Common myeloid progenitor, CD34-positive (primary cell): ENCODE results near the gene LCE6A.

Experiments used
- CTCF ChIA-PET: fragments of 350-600 bp; sonication (Branson Sonifier 250); formaldehyde crosslinking; loops from one replicate; lab custom pipeline; 2021; ENCODE audit warnings: antibody characterized with exemption; lab: Charles Lee
- POLR2A ChIA-PET: fragments of 350-600 bp; sonication (Branson Sonifier 250); formaldehyde crosslinking; loops from one replicate; lab custom pipeline; 2021; ENCODE audit warnings: antibody characterized with exemption; lab: Charles Lee
- DNase-seq, 3 donors: peaks; one replicate each; pipeline versions ENCODE4 v3.0.0 to v3.0.0-alpha.2; 2013
- H3K27ac ChIP-seq, 2 experiments: 1 replicate in 1 of 2; 2 replicates in 1 of 2; pipeline ENCODE4 v1.7.0; 2013; ENCODE audit warnings: inconsistent platforms in 2 of 2, low read length in 2 of 2, mild to moderate bottlenecking in 2 of 2, low read depth in 1 of 2, moderate library complexity in 1 of 2; ENCODE audit not compliant: severe bottlenecking in 2 of 2, insufficient read depth in 1 of 2, poor library complexity in 1 of 2
- H3K27me3 ChIP-seq, 5 experiments: replicated peaks in 2 of 5; 1 replicate in 3 of 5; 2 replicates in 2 of 5; pipeline versions ENCODE4 v1.6.1 to v1.7.0; 2013; ENCODE audit warnings: low read length in 4 of 5, mild to moderate bottlenecking in 2 of 5, moderate library complexity in 2 of 5, inconsistent platforms in 1 of 5; ENCODE audit not compliant: insufficient read depth in 5 of 5, control insufficient read depth in 4 of 5
- H3K36me3 ChIP-seq, 4 experiments: 1 replicate in 2 of 4; 2 replicates in 2 of 4; pipeline versions ENCODE4 v1.6.1 to v1.7.0; 2013; ENCODE audit warnings: low read length in 3 of 4, control low read depth in 1 of 4, mild to moderate bottlenecking in 1 of 4; ENCODE audit not compliant: control insufficient read depth in 4 of 4, insufficient read depth in 4 of 4
- H3K4me1 ChIP-seq, 4 experiments: 1 replicate in 3 of 4; 2 replicates in 1 of 4; pipeline versions ENCODE4 v1.6.1 to v1.7.1; 2013; ENCODE audit warnings: low read length in 3 of 4, mild to moderate bottlenecking in 3 of 4, control low read depth in 1 of 4, inconsistent platforms in 1 of 4, moderate library complexity in 1 of 4; ENCODE audit not compliant: control insufficient read depth in 4 of 4, insufficient read depth in 4 of 4; ENCODE audit errors: control extremely low read depth in 1 of 4
- H3K4me3 ChIP-seq, 7 experiments: 1 replicate in 4 of 7; 2 replicates in 3 of 7; pipeline versions ENCODE4 v1.5.1 to v1.7.0; 2013; ENCODE audit warnings: mild to moderate bottlenecking in 7 of 7, low read length in 6 of 7, moderate library complexity in 6 of 7, inconsistent platforms in 2 of 7, low read depth in 2 of 7, control low read depth in 1 of 7; ENCODE audit not compliant: insufficient read depth in 4 of 7, control insufficient read depth in 1 of 7; ENCODE audit errors: extremely low read depth in 1 of 7
- H3K9me3 ChIP-seq, 5 experiments: 1 replicate in 4 of 5; 2 replicates in 1 of 5; pipeline versions ENCODE4 v1.6.1 to v1.7.1; 2013; ENCODE audit warnings: low read length in 4 of 5, mild to moderate bottlenecking in 2 of 5, inconsistent platforms in 1 of 5, low read depth in 1 of 5, moderate library complexity in 1 of 5; ENCODE audit not compliant: control insufficient read depth in 4 of 5, insufficient read depth in 2 of 5; ENCODE audit errors: control extremely low read depth in 1 of 5
- WGBS: methylation state at CpG from one replicate; pipeline ENCODE4 v1.1.5; 2013; ENCODE audit not compliant: insufficient coverage; 5-methylcytosine and 5-hydroxymethylcytosine counted together

Gene LCE6A

DNA sequence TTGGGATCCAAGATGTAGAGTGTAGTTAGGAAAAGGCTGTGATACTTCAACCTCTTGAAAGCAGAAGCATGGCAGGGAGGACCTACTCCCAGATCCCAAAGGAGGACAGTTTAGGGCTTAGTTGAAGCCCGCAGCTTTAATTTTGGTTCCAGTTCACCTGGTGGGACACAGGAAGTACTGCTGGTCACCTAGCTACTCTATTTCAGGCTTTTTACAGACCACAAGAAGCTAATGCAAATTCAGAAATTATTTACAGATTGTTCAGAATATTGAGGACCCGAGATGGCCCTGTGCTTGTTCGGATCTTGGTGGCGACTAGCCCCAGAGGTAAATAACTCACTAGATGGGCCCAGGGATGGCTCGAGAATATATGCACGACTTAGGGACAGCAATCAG is 29.1 kb downstream of the LCE6A start:
- ChIA-PET CTCF (interaction anchor here (1.7 to 5.4 kb wide), 3 partner anchors 54 to 349 kb away, joined by 5 to 21 read pairs (median 13); no protein-coding TSS in a partner anchor), POLR2A (no interaction called here)
- WGBS: 97% methylated on average over 6 of the region's 6 CpGs
- no peak for DNase-seq
- peaks cover 0 to 3% (median 0%) of the 10 kb centered on the region in 5 experiments for H3K27me3 ChIP-seq
- H3K27ac ChIP-seq: no peak overlapping the region
- no peak overlapping the region for H3K4me3 ChIP-seq
- no peaks in the 10 kb centered on the region for H3K4me1 ChIP-seq
- no peaks in the 10 kb centered on the region for H3K36me3 ChIP-seq
- H3K9me3 ChIP-seq: no peaks in the 10 kb centered on the region

- CTCF ChIA-PET: interaction anchor here (0.7 kb wide), 1 partner anchor 16 kb away, joined by 3 read pairs; no protein-coding TSS in a partner anchor
- Histone ChIP-seq H3K36me3 (no peaks in the 10 kb centered on the region), H3K27me3 (peaks cover 0 to 3% (median 0%) of the 10 kb centered on the region in 5 experiments), H3K4me1 (no peaks in the 10 kb centered on the region), H3K9me3 (no peaks in the 10 kb centered on the region), H3K4me3 (no peak overlapping the region), H3K27ac (no peak overlapping the region)
- POLR2A ChIA-PET: no interaction called here
- no peak for DNase-seq
These were observed 30.8 kb downstream of the LCE6A start for GRCh38 chr1:152873495-152873894.

DNA sequence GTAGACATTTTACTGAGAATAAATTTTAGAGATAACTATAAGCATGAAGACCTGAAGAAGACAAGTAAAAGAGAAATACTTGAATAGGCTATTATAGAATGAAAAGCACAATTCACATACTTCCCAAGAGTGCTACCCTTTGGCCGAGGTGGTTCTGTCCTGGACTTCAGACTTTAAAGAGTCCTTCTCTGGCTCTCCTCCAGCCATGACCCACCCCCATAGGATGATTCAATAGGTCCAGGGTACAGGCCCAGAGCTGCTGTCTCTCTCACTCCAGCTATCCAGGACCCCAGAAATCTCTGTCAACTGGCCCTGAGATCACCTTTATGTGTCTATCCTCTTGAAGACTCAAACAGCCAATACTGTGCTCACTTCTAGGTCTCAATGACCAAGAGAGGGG is 34.2 kb downstream of the LCE6A start:
- no peaks in the 10 kb centered on the region for H3K9me3 ChIP-seq
- no peak for DNase-seq
- H3K4me1 ChIP-seq: no peaks in the 10 kb centered on the region
- H3K27me3 ChIP-seq: peaks cover 0 to 3% (median 0%) of the 10 kb centered on the region in 5 experiments
- no peaks in the 10 kb centered on the region for H3K36me3 ChIP-seq
- ChIA-PET CTCF (no interaction called here), POLR2A (no interaction called here)
- no peak overlapping the region for H3K4me3 ChIP-seq
- H3K27ac ChIP-seq: no peak overlapping the region
- WGBS: 100% methylated on average over 1 of the region's 1 CpG

DNA sequence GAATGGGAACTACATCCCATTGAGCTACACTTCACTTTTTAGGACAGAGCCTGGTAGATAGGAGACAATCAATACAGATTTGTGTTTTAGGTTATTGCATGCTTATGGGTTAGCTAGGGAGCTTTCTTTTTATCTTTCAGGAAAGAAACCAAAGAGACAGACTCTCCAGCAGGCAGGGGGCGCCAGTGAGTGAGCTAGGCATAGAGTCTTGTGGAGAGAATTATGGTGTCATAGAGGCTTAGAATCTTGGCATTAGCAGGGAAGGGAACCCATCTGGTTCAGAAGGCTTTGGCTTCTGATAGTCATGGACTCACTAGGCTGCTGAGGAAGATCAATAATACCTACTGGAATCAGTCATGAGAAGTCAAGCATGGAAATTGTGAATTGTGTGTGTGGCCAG is 35.4 kb downstream of the LCE6A start, which contains the start of gene SMCP:
Gene SMCP, plus strand, starts transcription at position 281 of the 400 bp plus-strand sequence. CDS start 6,101 bp downstream, outside the sequence.
- H3K4me1 ChIP-seq: no peaks in the 10 kb centered on the region
- peaks cover 0 to 3% (median 0%) of the 10 kb centered on the region in 5 experiments for H3K27me3 ChIP-seq
- no peaks in the 10 kb centered on the region for H3K36me3 ChIP-seq
- peak in 1 of 3 donors; percentile 1 for DNase-seq
- ChIA-PET CTCF (no interaction called here), POLR2A (no interaction called here)
- no peak within 1 kb of the TSS for H3K4me3 ChIP-seq
- 33% methylated on average over 1 of the region's 1 CpG for WGBS
- H3K9me3 ChIP-seq: no peaks in the 10 kb centered on the region
- no peak within 1 kb of the TSS for H3K27ac ChIP-seq

GRCh38 chr1:152879559-152880198 is 37.0 kb downstream of the LCE6A start:
- DNase-seq: no peak
- Histone ChIP-seq H3K27me3 (peaks cover 0 to 2% (median 0%) of the 10 kb centered on the region in 5 experiments), H3K4me1 (no peaks in the 10 kb centered on the region), H3K27ac (no peak overlapping the region), H3K4me3 (no peak overlapping the region), H3K36me3 (no peaks in the 10 kb centered on the region), H3K9me3 (no peaks in the 10 kb centered on the region)
- ChIA-PET CTCF (no interaction called here), POLR2A (no interaction called here)

DNA sequence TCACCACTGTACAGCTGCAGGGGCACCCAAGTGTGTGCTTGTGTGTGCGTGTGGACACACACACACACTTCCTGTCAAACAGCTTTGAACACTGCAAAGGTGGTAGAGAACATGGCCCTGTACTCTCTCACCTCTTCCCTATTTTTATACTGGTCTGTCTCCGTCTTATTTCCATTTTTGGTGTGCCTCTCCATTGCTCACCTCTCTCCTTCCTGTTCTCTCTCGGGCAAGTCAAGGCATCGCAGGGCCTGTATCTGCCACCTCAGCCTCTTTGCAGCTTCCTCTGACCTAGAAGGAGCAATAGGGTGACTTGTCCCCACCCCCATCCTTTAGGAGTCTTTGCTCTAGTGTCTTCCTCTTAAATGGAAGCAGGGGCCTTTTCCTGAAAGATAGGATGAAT is 37.7 kb downstream of the LCE6A start:
- ChIA-PET POLR2A (no interaction called here), CTCF (no interaction called here)
- DNase-seq: no peak
- Histone ChIP-seq H3K4me1 (no peaks in the 10 kb centered on the region), H3K36me3 (no peaks in the 10 kb centered on the region), H3K4me3 (no peak overlapping the region), H3K27me3 (no peaks in the 10 kb centered on the region), H3K9me3 (no peaks in the 10 kb centered on the region), H3K27ac (no peak overlapping the region)
- WGBS: 56% methylated on average over 1 of the region's 4 CpGs

DNA sequence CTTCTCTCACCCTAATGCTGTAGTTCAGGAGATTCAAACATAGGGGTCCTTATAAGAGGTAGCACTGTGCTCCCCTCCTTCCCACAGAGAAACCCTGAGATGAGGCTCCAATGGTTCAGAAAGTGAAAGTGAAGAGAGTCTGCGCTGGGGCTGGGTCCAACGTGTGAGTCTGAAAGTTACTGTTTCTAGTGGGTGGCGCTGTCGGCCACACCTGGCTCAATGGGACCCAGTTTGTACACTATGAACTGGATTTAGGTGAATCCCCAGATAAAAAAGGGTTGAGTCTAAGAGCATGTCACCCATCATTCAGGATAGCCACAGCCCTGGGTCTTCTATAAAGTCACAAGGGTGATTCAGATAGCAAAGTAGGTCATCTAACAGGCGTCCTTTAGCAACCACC is 38.3 kb downstream of the LCE6A start:
- Histone ChIP-seq H3K9me3 (no peaks in the 10 kb centered on the region), H3K27me3 (no peaks in the 10 kb centered on the region), H3K4me3 (no peak overlapping the region), H3K36me3 (no peaks in the 10 kb centered on the region), H3K4me1 (no peaks in the 10 kb centered on the region), H3K27ac (no peak overlapping the region)
- 90% methylated on average over 5 of the region's 5 CpGs for WGBS
- POLR2A ChIA-PET: no interaction called here
- no peak for DNase-seq
- CTCF ChIA-PET: no interaction called here
